HEK293 (cell line): ENCODE measurements around the gene PRKCD.

Source experiments
- CTCF ChIA-PET: fragments of 350-600 bp; formaldehyde crosslinking; extraction: SDS; loops from one replicate; lab custom pipeline; 2021; ENCODE audit warnings: antibody characterized with exemption; lab: Yijun Ruan, JAX
- POLR2A ChIA-PET: fragments of 300-600 bp; formaldehyde crosslinking; extraction: SDS; loops from one replicate; lab custom pipeline; 2020; ENCODE audit warnings: antibody characterized with exemption, inconsistent platforms; lab: Yijun Ruan, JAX
- H3K27ac ChIP-seq: fragments of 200-500 bp; sonication (Bioruptor generic); 2 replicates; pipeline ENCODE4 v1.5.1; 2014; ENCODE audit warnings: low read depth, low read length, control low read depth, inconsistent platforms; ENCODE audit errors: extremely low read depth
- H3K36me3 ChIP-seq, 2 experiments: fragments of 200-500 bp in 1 of 2; sonication (Bioruptor generic) in 1 of 2; 1 replicate in 1 of 2; 2 replicates in 1 of 2; pipeline ENCODE4 v1.5.1; 2014 to 2017; ENCODE audit warnings: inconsistent platforms in 2 of 2, low read length in 2 of 2; ENCODE audit not compliant: control insufficient read depth in 2 of 2, insufficient read depth in 1 of 2
- H3K4me1 ChIP-seq: fragments of 200-500 bp; sonication (Bioruptor generic); 2 replicates; pipeline ENCODE4 v1.5.1; 2014; ENCODE audit warnings: mild to moderate bottlenecking, low read length, inconsistent platforms; ENCODE audit not compliant: control insufficient read depth, insufficient read depth
- H3K4me3 ChIP-seq: 2 replicates; pipeline ENCODE4 v1.5.1; 2011; ENCODE audit warnings: low read depth, mild to moderate bottlenecking, control low read depth, low read length, moderate library complexity
- H3K9me3 ChIP-seq: fragments of 200-500 bp; sonication (Bioruptor generic); 2 replicates; pipeline ENCODE4 v1.5.1; 2014; ENCODE audit warnings: low read depth, low read length, inconsistent platforms; ENCODE audit not compliant: control insufficient read depth, insufficient read depth
- ATF2 ChIP-seq: fragments of 450-650 bp; formaldehyde crosslinking; IDR thresholded peaks from 2 replicates; pipeline ENCODE4 v1.5.1; 2016; ENCODE audit warnings: missing biosample characterization, missing genetic modification characterization, low read depth
- EGR2 ChIP-seq: fragments of 450-650 bp; formaldehyde crosslinking; IDR thresholded peaks from 2 replicates; pipeline ENCODE4 v1.5.1; 2016; ENCODE audit warnings: low read depth, missing biosample characterization, missing genetic modification characterization
- PATZ1 ChIP-seq: fragments of 450-650 bp; formaldehyde crosslinking; IDR thresholded peaks from 2 replicates; pipeline ENCODE4 v1.5.1; 2016; ENCODE audit warnings: missing biosample characterization, missing genetic modification characterization
- REPIN1 ChIP-seq: fragments of 450-650 bp; formaldehyde crosslinking; IDR thresholded peaks from 2 replicates; pipeline ENCODE4 v1.5.1; 2017; ENCODE audit warnings: missing biosample characterization, missing genetic modification characterization, low read depth
- SP2 ChIP-seq: fragments of 450-650 bp; formaldehyde crosslinking; IDR thresholded peaks from 2 replicates; pipeline ENCODE4 v1.5.1; 2016; ENCODE audit warnings: missing biosample characterization, missing genetic modification characterization
- ZBTB1 ChIP-seq: fragments of 450-650 bp; formaldehyde crosslinking; IDR thresholded peaks from 2 replicates; pipeline ENCODE4 v1.5.1; 2016; ENCODE audit warnings: missing biosample characterization, missing genetic modification characterization
- ZBTB49 ChIP-seq: fragments of 450-650 bp; formaldehyde crosslinking; IDR thresholded peaks from 2 replicates; pipeline ENCODE4 v1.5.1; 2016; ENCODE audit warnings: missing biosample characterization, missing genetic modification characterization, low read depth
- ZFHX2 ChIP-seq: fragments of 450-650 bp; formaldehyde crosslinking; conservative IDR thresholded peaks from 2 replicates; pipeline ENCODE4 v1.5.1; 2016; ENCODE audit warnings: missing biosample characterization, missing genetic modification characterization
- ZFP3 ChIP-seq: fragments of 450-650 bp; formaldehyde crosslinking; IDR thresholded peaks from 2 replicates; pipeline ENCODE4 v1.5.1; 2016; ENCODE audit warnings: low read depth, missing biosample characterization, missing genetic modification characterization
- ZFP37 ChIP-seq: fragments of 450-650 bp; formaldehyde crosslinking; IDR thresholded peaks from 2 replicates; pipeline ENCODE4 v1.5.1; 2016; ENCODE audit warnings: missing biosample characterization, missing genetic modification characterization
- ZNF248 ChIP-seq: fragments of 450-650 bp; formaldehyde crosslinking; IDR thresholded peaks from 2 replicates; pipeline ENCODE4 v1.5.1; 2017; ENCODE audit warnings: missing biosample characterization, missing genetic modification characterization
- ZNF596 ChIP-seq: fragments of 450-650 bp; IDR thresholded peaks from 2 replicates; pipeline ENCODE4 v1.5.0; 2018; ENCODE audit warnings: missing biosample characterization, mild to moderate bottlenecking, missing genetic modification characterization, moderate library complexity
- ZNF621 ChIP-seq: fragments of 450-650 bp; formaldehyde crosslinking; IDR thresholded peaks from 2 replicates; pipeline ENCODE4 v1.5.1; 2017; ENCODE audit warnings: missing biosample characterization, missing genetic modification characterization
- ZNF837 ChIP-seq: fragments of 450-650 bp; formaldehyde crosslinking; IDR thresholded peaks from 2 replicates; pipeline ENCODE4 v1.5.1; 2016; ENCODE audit warnings: missing biosample characterization, missing genetic modification characterization
- ZSCAN4 ChIP-seq: fragments of 450-650 bp; formaldehyde crosslinking; IDR thresholded peaks from 2 replicates; pipeline ENCODE4 v1.5.1; 2017; ENCODE audit warnings: missing biosample characterization, missing genetic modification characterization

Gene PRKCD

GRCh38 chr3:53175613-53176540, 14.9 kb downstream of the PRKCD start:
- H3K4me3 ChIP-seq = no peak overlapping the region
- ChIA-PET CTCF (no interaction called here), POLR2A (no interaction called here)
- H3K27ac ChIP-seq = no peak overlapping the region
- H3K4me1 ChIP-seq = no peaks in the 10 kb centered on the region
- H3K36me3 ChIP-seq = peaks cover 0 to 32% of the 10 kb centered on the region in 2 experiments; a peak in 2 of 3 replicates
- no peaks in the 10 kb centered on the region for H3K9me3 ChIP-seq
- TF ChIP-seq ZBTB1 (tag by site-specific recombination) (no peak), ZNF837 (no peak), REPIN1 (tag by site-specific recombination) (no peak), ZFHX2 (tag by site-specific recombination) (peak; percentile 58), EGR2 (tag by site-specific recombination) (peak; percentile 63)

GRCh38 chr3:53178246-53178645, 17.2 kb downstream of the PRKCD start:
- TF ChIP-seq ZBTB49 (tag by site-specific recombination) = no peak
- no peak for TF ChIP-seq ZNF596
- no peak for TF ChIP-seq ZFP37
- TF ChIP-seq PATZ1 = no peak
- TF ChIP-seq ATF2 (tag by site-specific recombination) = no peak
- no peak for TF ChIP-seq ZNF621
- no peak for TF ChIP-seq ZFP3 (tag by site-specific recombination)
- no peak for TF ChIP-seq ZNF248
- H3K4me3 ChIP-seq = no peak overlapping the region
- H3K9me3 ChIP-seq = no peaks in the 10 kb centered on the region
- no peak overlapping the region for H3K27ac ChIP-seq
- ChIA-PET POLR2A (no interaction called here), CTCF (no interaction called here)
- no peaks in the 10 kb centered on the region for H3K4me1 ChIP-seq
- peaks cover 0 to 50% of the 10 kb centered on the region in 2 experiments; a peak in 1 of 3 replicates for H3K36me3 ChIP-seq

GRCh38 chr3:53179580-53179979, 18.6 kb downstream of the PRKCD start:
- Histone ChIP-seq H3K4me1 (no peaks in the 10 kb centered on the region), H3K9me3 (no peaks in the 10 kb centered on the region), H3K4me3 (no peak overlapping the region), H3K36me3 (peaks cover 0 to 52% of the 10 kb centered on the region in 2 experiments; a peak in 1 of 3 replicates), H3K27ac (no peak overlapping the region)
- ChIA-PET CTCF (interaction anchor here (0.6 kb wide), 1 partner anchor 17 kb away, joined by 3 read pairs; no protein-coding TSS in a partner anchor), POLR2A (no interaction called here)
- peak; percentile 87 for TF ChIP-seq ZSCAN4 (tag by site-specific recombination)
- TF ChIP-seq SP2 (tag by site-specific recombination) = no peak
